Transverse colon (tissue), 4 donors: ENCODE measurements around the gene OVCH1. TPM values are rescaled to one million over a fixed set of nuclear protein-coding genes. Genes with fewer than 3 reads are reported as not detected.

Experiments
- DNase-seq: peaks from one replicate; pipeline ENCODE4 v3.0.0-alpha.2; 2019
- H3K27ac ChIP-seq, 4 donors: fragments of 200-600 bp; sonication (generic); 2 replicates each; pipeline ENCODE4 v1.5.1; 2016 to 2018; ENCODE audit warnings: inconsistent platforms in 4 of 4
- H3K27me3 ChIP-seq: fragments of 200-600 bp; sonication (generic); 2 replicates; pipeline ENCODE4 v1.5.1; 2017; ENCODE audit warnings: inconsistent platforms
- H3K36me3 ChIP-seq, 4 donors: fragments of 200-600 bp; sonication (generic); 2 replicates each; pipeline ENCODE4 v1.5.1; 2017 to 2019; ENCODE audit warnings: inconsistent platforms in 4 of 4
- H3K4me1 ChIP-seq, 4 donors: fragments of 200-600 bp; sonication (generic); 2 replicates each; pipeline ENCODE4 v1.5.1; 2017 to 2020; ENCODE audit warnings: inconsistent platforms in 4 of 4
- H3K4me3 ChIP-seq, 4 donors: fragments of 200-600 bp; sonication (generic); 1 replicate in 1 of 4; 2 replicates in 3 of 4; pipeline versions ENCODE4 v1.5.1 to v1.6.1; 2017 to 2019; ENCODE audit warnings: inconsistent platforms in 4 of 4
- H3K9me3 ChIP-seq, 2 donors: fragments of 200-600 bp; sonication (generic); 2 replicates each; pipeline ENCODE4 v1.5.1; 2017 to 2019; ENCODE audit warnings: inconsistent platforms in 2 of 2
- CTCF ChIP-seq, 5 experiments: fragments of 200-600 bp in 3 of 5; fragments of 450-650 bp in 2 of 5; sonication (generic) in 3 of 5; IDR thresholded peaks; 1 replicate in 2 of 5; 2 replicates in 3 of 5; pipeline ENCODE4 v1.5.1; 2016 to 2017; ENCODE audit warnings: antibody characterized with exemption in 5 of 5, inconsistent platforms in 3 of 5, mild to moderate bottlenecking in 2 of 5, moderate library complexity in 1 of 5
- EP300 ChIP-seq: sonication (generic); formaldehyde crosslinking; IDR thresholded peaks from one replicate; pipeline ENCODE4 v1.6.1; 2017; ENCODE audit warnings: antibody characterized with exemption, low read depth
- POLR2A ChIP-seq: fragments of 450-650 bp; IDR thresholded peaks from one replicate; pipeline ENCODE4 v1.6.1; 2016; ENCODE audit warnings: antibody characterized with exemption, mild to moderate bottlenecking, moderate library complexity
- POLR2AphosphoS5 ChIP-seq, 3 donors: sonication (generic); formaldehyde crosslinking; IDR thresholded peaks; one replicate each; pipeline ENCODE4 v1.6.1; 2016; ENCODE audit warnings: antibody characterized with exemption in 3 of 3
- WGBS, 2 donors: methylation state at CpG; one replicate each; pipeline ENCODE4 v1.1.5; 2018; ENCODE audit warnings: low coverage in 1 of 2; 5-methylcytosine and 5-hydroxymethylcytosine counted together
- in situ Hi-C, 4 donors: fragments of 200-750 bp; cut with MboI; loops; one replicate each; pipeline versions ENCODE4 v1.15.0 to v1.15.1; 2017; ENCODE audit warnings: low sequenced_read_pairs in 3 of 4, low pct_ligation_motif_present in 1 of 4, low pct_unique_long_range_greater_than_20kb in 1 of 4
- intact Hi-C: fragments of 100-400 bp; cut with DNase I; formaldehyde crosslinking; loops from one replicate; pipeline ENCODE4 v1.15.1; 2023; ENCODE audit warnings: low total_unique reads
- total RNA-seq, 4 donors: library from RNA; depleted of rRNA; stranded (reverse); fragments of >200 nt; gene quantifications; one replicate each; pipeline ENCODE4 v1.1.0, GENCODE V29; 2016

The OVCH1 gene
- total RNA-seq, 4 donors from 2014 or later = 0.37 TPM; not detected in 3

GRCh38 chr12:29460082-29460481 is 37.4 kb downstream of the OVCH1 start:
- no peaks in the 10 kb centered on the region for H3K4me1 ChIP-seq
- H3K9me3 ChIP-seq = no peaks in the 10 kb centered on the region
- no peak for TF ChIP-seq POLR2AphosphoS5 (IDR thresholded peaks at IDR 0.05)
- TF ChIP-seq EP300 = no peak
- no peak for TF ChIP-seq CTCF (IDR thresholded peaks at IDR 0.05)
- TF ChIP-seq POLR2A = no peak
- H3K4me3 ChIP-seq = no peak overlapping the region
- 85 to 100% methylated on average over 1 to 2 of the region's 2 CpGs for WGBS, 2 donors
- in situ Hi-C loops (no loop called here), intact Hi-C loops (no loop called here)
- no peaks in the 10 kb centered on the region for H3K27me3 ChIP-seq
- DNase-seq = no peak
- no peak overlapping the region for H3K27ac ChIP-seq
- H3K36me3 ChIP-seq = no peaks in the 10 kb centered on the region

GRCh38 chr12:29455087-29455486 is 42.4 kb downstream of the OVCH1 start:
- no peaks in the 10 kb centered on the region for H3K27me3 ChIP-seq
- intact Hi-C loops = no loop called here
- WGBS, 2 donors = 31 to 40% methylated on average over 1 of the region's 1 CpG
- DNase-seq = no peak
- H3K4me3 ChIP-seq = no peak overlapping the region
- H3K27ac ChIP-seq = no peak overlapping the region
- H3K36me3 ChIP-seq = no peaks in the 10 kb centered on the region
- H3K9me3 ChIP-seq = no peaks in the 10 kb centered on the region
- no peaks in the 10 kb centered on the region for H3K4me1 ChIP-seq
- in situ Hi-C loops = no loop called here
- TF ChIP-seq CTCF (IDR thresholded peaks at IDR 0.05) (no peak), EP300 (no peak), POLR2AphosphoS5 (IDR thresholded peaks at IDR 0.05) (no peak), POLR2A (no peak)

- no peak overlapping the region for H3K4me3 ChIP-seq
- H3K9me3 ChIP-seq = no peaks in the 10 kb centered on the region
- WGBS, 2 donors = 90 to 93% methylated on average over 2 of the region's 2 CpGs
- in situ Hi-C loops (no loop called here), intact Hi-C loops (no loop called here)
- no peaks in the 10 kb centered on the region for H3K27me3 ChIP-seq
- H3K36me3 ChIP-seq = no peaks in the 10 kb centered on the region
- no peaks in the 10 kb centered on the region for H3K4me1 ChIP-seq
- no peak for DNase-seq
- TF ChIP-seq EP300 = no peak
- TF ChIP-seq POLR2AphosphoS5 (IDR thresholded peaks at IDR 0.05) = no peak
- no peak for TF ChIP-seq POLR2A
- TF ChIP-seq CTCF (IDR thresholded peaks at IDR 0.05) = no peak
- H3K27ac ChIP-seq = no peak overlapping the region
Measured at GRCh38 chr12:29451888-29452287, 45.6 kb downstream of the OVCH1 start.

GRCh38 chr12:29448157-29448556 is 49.3 kb downstream of the OVCH1 start:
- no peaks in the 10 kb centered on the region for H3K27me3 ChIP-seq
- in situ Hi-C loops (no loop called here), intact Hi-C loops (no loop called here)
- WGBS, 2 donors = 76 to 85% methylated on average over 3 to 4 of the region's 4 CpGs
- H3K4me1 ChIP-seq = no peaks in the 10 kb centered on the region
- H3K36me3 ChIP-seq = no peaks in the 10 kb centered on the region
- no peak for DNase-seq
- TF ChIP-seq CTCF (IDR thresholded peaks at IDR 0.05) (no peak), POLR2AphosphoS5 (IDR thresholded peaks at IDR 0.05) (no peak), EP300 (no peak), POLR2A (no peak)
- no peaks in the 10 kb centered on the region for H3K9me3 ChIP-seq
- H3K27ac ChIP-seq = no peak overlapping the region
- no peak overlapping the region for H3K4me3 ChIP-seq
